SU-DHL-6 (cell line): ENCODE measurements around the gene ZNF322.

ENCODE experiments used
- H2AFZ ChIP-seq: fragments of 200-600 bp; sonication (generic); 2 replicates; pipeline ENCODE4 v1.6.1; 2014; ENCODE audit warnings: low read depth, mild to moderate bottlenecking, moderate library complexity, mixed read lengths, antibody characterized with exemption, low read length; ENCODE audit not compliant: severe bottlenecking
- H3F3A ChIP-seq: fragments of 200-600 bp; shearing (Covaris generic); 2 replicates; pipeline ENCODE4 v1.6.0; 2016; ENCODE audit warnings: antibody characterized with exemption, mild to moderate bottlenecking; ENCODE audit not compliant: insufficient read depth
- H3K27ac ChIP-seq: fragments of 200-600 bp; sonication (generic); 2 replicates; pipeline ENCODE4 v1.5.1; 2016; ENCODE audit warnings: low read depth, mild to moderate bottlenecking, low read length, moderate library complexity, mixed read lengths
- H3K27me3 ChIP-seq: fragments of 200-600 bp; sonication (generic), shearing (Covaris generic); 2 replicates; pipeline ENCODE4 v1.6.0; 2014; ENCODE audit warnings: mild to moderate bottlenecking, low read length
- H3K36me3 ChIP-seq: fragments of 200-600 bp; sonication (generic); 2 replicates; pipeline ENCODE4 v1.6.1; 2014; ENCODE audit warnings: mild to moderate bottlenecking, low read length, mixed read lengths
- H3K4me2 ChIP-seq: fragments of 300-600, 200-600 bp; shearing (Covaris generic), sonication (generic); 2 replicates; pipeline ENCODE4 v1.6.0; 2014; ENCODE audit warnings: low read length, low read depth, mild to moderate bottlenecking; ENCODE audit not compliant: poor library complexity, severe bottlenecking
- H3K4me3 ChIP-seq: fragments of 200-600 bp; sonication (generic); 2 replicates; pipeline ENCODE4 v1.5.1; 2014; ENCODE audit warnings: antibody characterized with exemption, low read length, mild to moderate bottlenecking, mixed read lengths; ENCODE audit not compliant: insufficient read depth, poor library complexity, severe bottlenecking
- H3K79me2 ChIP-seq: fragments of 200-600 bp; sonication (generic); 2 replicates; pipeline ENCODE4 v1.6.1; 2014; ENCODE audit warnings: mild to moderate bottlenecking, low read length, moderate library complexity; ENCODE audit not compliant: insufficient read depth
- H3K9ac ChIP-seq: fragments of 200-600 bp; sonication (generic); 2 replicates; pipeline ENCODE4 v1.7.0; 2014; ENCODE audit warnings: mild to moderate bottlenecking, low read length
- H3K9me2 ChIP-seq: fragments of 200-600 bp; sonication (generic); replicated peaks from 2 replicates; pipeline ENCODE4 v1.6.1; 2014; ENCODE audit warnings: low read length; ENCODE audit not compliant: insufficient read depth
- H3K9me3 ChIP-seq: fragments of 200-600 bp; sonication (generic); 2 replicates; pipeline ENCODE4 v1.6.1; 2014; ENCODE audit warnings: low read length, mixed read lengths; ENCODE audit not compliant: insufficient read depth
- H4K20me1 ChIP-seq: fragments of 200-600 bp; sonication (generic); 2 replicates; pipeline ENCODE4 v1.6.1; 2014; ENCODE audit warnings: low read depth, mild to moderate bottlenecking, antibody characterized with exemption, low read length, moderate library complexity, mixed read lengths
- CTCF ChIP-seq: fragments of 200-600 bp; sonication (generic); IDR thresholded peaks from one replicate; pipeline ENCODE4 v1.5.1; 2017; ENCODE audit warnings: antibody characterized with exemption, mild to moderate bottlenecking, low read length, moderate library complexity; ENCODE audit not compliant: insufficient read depth, poor library complexity, severe bottlenecking
- EZH2phosphoT487 ChIP-seq: fragments of 200-600 bp; sonication (generic), shearing (Covaris generic); conservative IDR thresholded peaks from 2 replicates; pipeline ENCODE4 v1.6.1; 2018; ENCODE audit warnings: mild to moderate bottlenecking, antibody characterized with exemption, low read length, moderate library complexity, mixed read lengths

The ZNF322 gene

GRCh38 chr6:26607434-26608230 lies 51.9 kb downstream of the ZNF322 start:
- TF ChIP-seq EZH2phosphoT487 (no peak), CTCF (peak; percentile 88)
- Histone ChIP-seq H3K9ac (no peak overlapping the region), H3K9me2 (no peaks in the 10 kb centered on the region)

GRCh38 chr6:26604797-26605196 lies 54.7 kb downstream of the ZNF322 start:
- Histone ChIP-seq H3K27me3 (no peaks in the 10 kb centered on the region), H3K36me3 (peaks cover 6% of the 10 kb centered on the region; the same call in 1 of the 2 replicates), H3K4me2 (no peak overlapping the region), H2AFZ (no peak overlapping the region), H3K9me3 (no peaks in the 10 kb centered on the region), H3K9me2 (no peaks in the 10 kb centered on the region), H3K9ac (no peak overlapping the region), H3K27ac (no peak overlapping the region), H4K20me1 (0 out of 2 replicates have a peak, but pooled peaks cover 3% of the 10 kb centered on the region), H3K79me2 (no peaks in the 10 kb centered on the region), H3K4me3 (no peak overlapping the region), H3F3A (peaks cover 4% of the 10 kb centered on the region; the same call in 1 of the 2 replicates)
- no peak for TF ChIP-seq EZH2phosphoT487
- no peak for TF ChIP-seq CTCF

More at GRCh38 chr6:26607434-26608230, 51.9 kb downstream of the ZNF322 start:
- 0 out of 2 replicates have a peak, but pooled peaks cover 3% of the 10 kb centered on the region for H4K20me1 ChIP-seq
- H3K79me2 ChIP-seq = no peaks in the 10 kb centered on the region
- no peak overlapping the region for H2AFZ ChIP-seq
- no peak overlapping the region for H3K4me3 ChIP-seq
- no peaks in the 10 kb centered on the region for H3K9me3 ChIP-seq
- H3F3A ChIP-seq = no peaks in the 10 kb centered on the region; the same call in 1 of the 2 replicates
- H3K27ac ChIP-seq = no peak overlapping the region
- no peaks in the 10 kb centered on the region for H3K36me3 ChIP-seq
- no peak overlapping the region for H3K4me2 ChIP-seq
- no peaks in the 10 kb centered on the region for H3K27me3 ChIP-seq

- no peak for TF ChIP-seq CTCF
- TF ChIP-seq EZH2phosphoT487 = no peak
- Histone ChIP-seq H3K4me2 (no peak overlapping the region), H2AFZ (no peak overlapping the region)
These were observed 55.5 kb downstream of the ZNF322 start for GRCh38 chr6:26604026-26604425.

More at GRCh38 chr6:26604026-26604425, 55.5 kb downstream of the ZNF322 start:
- Histone ChIP-seq H3K9ac (no peak overlapping the region), H4K20me1 (0 out of 2 replicates have a peak, but pooled peaks cover 3% of the 10 kb centered on the region), H3F3A (peaks cover 6% of the 10 kb centered on the region; the same call in 1 of the 2 replicates), H3K36me3 (peaks cover 14% of the 10 kb centered on the region; the same call in 1 of the 2 replicates), H3K4me3 (no peak overlapping the region), H3K27ac (no peak overlapping the region), H3K27me3 (no peaks in the 10 kb centered on the region), H3K9me3 (no peaks in the 10 kb centered on the region), H3K79me2 (no peaks in the 10 kb centered on the region), H3K9me2 (no peaks in the 10 kb centered on the region)
